Fibroblast of skin of left biceps (primary cell): ENCODE results near the gene SLC9A5.

Source experiments
- DNase-seq, 2 experiments: peaks; one replicate each; pipeline ENCODE4 v3.0.0-alpha.2; 2013; ENCODE audit warnings: low read depth in 2 of 2

Gene SLC9A5

DNA sequence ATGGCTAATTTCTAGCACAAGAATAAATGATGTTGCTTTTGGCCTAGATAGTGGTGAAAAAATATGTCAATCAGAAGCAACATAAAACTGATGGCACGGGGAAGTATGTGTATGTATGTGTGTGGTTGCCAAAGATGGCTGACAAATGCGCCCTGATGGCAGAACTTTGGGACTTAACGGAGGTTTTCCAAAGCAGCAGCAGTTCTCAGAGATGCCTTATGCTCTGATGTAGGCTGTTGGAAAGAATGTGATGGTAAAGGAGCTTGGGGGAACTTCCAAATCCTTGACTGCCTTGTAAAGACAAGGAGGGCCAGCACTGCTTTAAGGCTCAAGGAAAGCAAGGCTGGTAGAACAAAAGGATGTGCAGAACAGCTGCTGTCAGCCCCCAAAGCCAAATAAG lies 61.8 kb downstream of the SLC9A5 start:
- no peak for DNase-seq

DNA sequence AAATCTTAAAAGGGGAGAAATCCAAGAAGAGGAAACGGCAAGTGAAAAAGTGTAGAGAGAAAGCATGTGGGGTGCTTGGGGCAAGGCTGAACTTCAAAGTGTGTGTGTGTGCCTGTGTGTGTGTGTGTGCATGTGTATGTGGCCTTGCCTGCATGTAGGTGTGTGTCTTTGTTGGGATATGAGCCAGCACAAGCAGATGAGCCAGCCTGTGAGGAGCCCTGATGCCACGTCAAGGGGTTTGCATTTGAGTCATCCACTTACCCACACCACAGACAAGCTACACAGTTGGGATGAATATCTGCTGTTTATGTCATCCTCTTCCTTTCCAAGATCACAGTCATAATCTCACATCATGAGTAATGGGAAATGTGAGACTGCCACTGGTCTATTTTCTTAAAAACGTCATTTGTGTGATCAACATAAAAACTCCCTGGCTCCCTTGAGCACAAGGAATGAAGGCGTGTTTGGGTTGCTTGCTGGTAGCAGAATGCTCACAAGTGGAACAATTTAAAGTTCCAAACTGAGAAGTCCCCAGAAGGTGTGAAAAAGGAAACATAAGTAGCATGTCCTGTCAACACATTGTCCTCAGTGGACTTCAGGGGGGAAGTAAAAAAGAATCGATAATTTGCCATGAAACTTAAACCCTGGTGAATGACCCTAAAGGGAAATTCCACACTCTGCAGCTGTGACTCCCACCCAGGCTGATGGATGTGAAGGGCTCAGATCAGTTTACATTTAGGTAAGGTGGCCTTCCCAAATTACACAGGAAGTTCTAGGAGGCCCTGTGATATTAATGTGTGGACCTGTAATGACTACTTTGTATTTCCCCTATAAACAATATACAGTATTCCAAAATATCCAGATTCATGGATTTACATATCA lies 63.1 kb downstream of the SLC9A5 start:
- peak; percentile 96 for DNase-seq

DNA sequence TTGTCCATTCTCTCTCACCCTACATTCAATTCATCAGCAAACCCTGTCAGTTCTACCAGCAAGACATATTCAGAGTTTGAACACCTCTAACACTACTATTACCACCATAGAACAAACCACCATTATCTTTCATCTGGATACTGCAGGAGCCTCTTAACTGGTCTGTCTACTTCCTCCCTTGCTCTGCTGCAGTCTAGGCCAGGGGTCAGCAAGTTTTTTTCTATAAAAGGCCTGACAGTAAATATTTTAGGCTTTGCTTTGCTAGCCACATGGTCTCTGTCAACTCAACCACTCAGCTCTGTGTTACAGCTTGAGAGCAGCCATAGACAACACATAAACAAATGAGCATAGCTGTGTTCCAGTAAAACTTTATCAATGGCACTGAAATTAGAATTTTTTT lies 63.9 kb downstream of the SLC9A5 start:
- no peak for DNase-seq

DNA sequence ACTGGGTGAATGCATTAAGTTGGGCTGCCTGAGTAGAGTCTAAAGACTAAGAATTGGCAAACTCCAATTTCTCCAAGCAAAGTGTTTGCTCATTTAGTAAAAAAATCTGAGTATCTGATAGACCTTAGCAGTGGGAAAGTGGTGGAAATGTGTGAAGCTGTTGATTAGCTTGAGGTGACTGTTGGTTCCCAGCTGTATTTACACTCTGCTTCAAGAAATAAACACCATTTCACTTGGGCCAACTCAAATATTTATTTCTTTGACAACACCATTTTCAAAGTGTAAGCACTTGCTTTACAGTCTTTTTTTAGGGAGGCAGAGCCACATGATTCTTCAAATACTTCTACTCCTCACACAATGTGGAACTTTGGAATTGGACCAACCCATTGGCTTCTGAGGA lies 69.1 kb downstream of the SLC9A5 start:
- no peak for DNase-seq
